ENCODE data around the gene AGBL2.

Gene AGBL2

GRCh38 chr11:47731475-47731874, 16.3 kb upstream of the AGBL2 start:
- TF ChIP-seq TAF1 (IDR thresholded peaks at IDR 0.05; ENCODE audit: borderline replicate concordance, insufficient read depth, low read length), result no peak
- TF ChIP-seq POLR2AphosphoS5 (IDR thresholded peaks at IDR 0.05; ENCODE audit: low read depth, low read length), result no peak
- no peak for TF ChIP-seq SIN3A (IDR thresholded peaks at IDR 0.05; ENCODE audit: borderline replicate concordance, insufficient read depth, low read length)
- no peak for TF ChIP-seq REST (IDR thresholded peaks at IDR 0.05; ENCODE audit: insufficient read depth in 1 of 2, low read depth in 2 of 2, low read length in 2 of 2)
- no peak for TF ChIP-seq FOXP2 (optimal IDR thresholded peaks at IDR 0.05; ENCODE audit: borderline replicate concordance, extremely low read depth, extremely low read length, insufficient read depth)

DNA sequence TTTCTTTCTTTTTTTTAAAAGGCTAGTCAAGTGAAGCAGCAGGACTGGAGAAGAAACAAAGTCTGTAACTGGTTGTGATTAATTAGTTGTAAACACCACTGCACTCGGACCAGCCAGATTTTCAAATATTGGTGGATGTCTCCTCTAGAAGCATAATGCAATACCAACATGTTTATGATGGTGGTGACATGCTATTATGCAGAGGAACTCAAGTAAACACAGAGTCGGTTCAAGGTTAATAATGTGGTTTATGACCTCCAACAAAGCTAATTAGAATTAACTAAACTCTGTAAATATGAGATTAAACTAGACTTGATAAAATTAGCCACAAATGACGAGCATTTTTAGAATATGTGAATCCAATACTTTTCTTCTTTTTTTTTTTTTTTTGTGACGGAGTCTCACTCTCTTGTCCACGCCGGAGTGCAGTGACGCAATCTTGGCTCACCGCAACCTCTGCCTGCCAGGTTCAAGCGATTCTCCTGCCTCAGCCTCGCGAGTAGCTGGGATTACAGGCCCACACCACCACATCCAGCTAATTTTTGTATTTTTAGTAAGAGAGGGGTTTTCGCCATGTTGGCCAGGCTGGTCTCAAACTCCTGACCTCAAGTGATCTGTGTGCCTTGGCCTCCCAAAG, 11.8 kb upstream of the AGBL2 start:
- TF ChIP-seq POLR2AphosphoS5 (IDR thresholded peaks at IDR 0.05; ENCODE audit: low read depth, low read length) (no peak), TAF1 (IDR thresholded peaks at IDR 0.05; ENCODE audit: borderline replicate concordance, insufficient read depth, low read length) (no peak), FOXP2 (optimal IDR thresholded peaks at IDR 0.05; ENCODE audit: borderline replicate concordance, extremely low read depth, extremely low read length, insufficient read depth) (no peak), SIN3A (IDR thresholded peaks at IDR 0.05; ENCODE audit: borderline replicate concordance, insufficient read depth, low read length) (no peak), REST (IDR thresholded peaks at IDR 0.05; ENCODE audit: insufficient read depth in 1 of 2, low read depth in 2 of 2, low read length in 2 of 2) (no peak)

DNA sequence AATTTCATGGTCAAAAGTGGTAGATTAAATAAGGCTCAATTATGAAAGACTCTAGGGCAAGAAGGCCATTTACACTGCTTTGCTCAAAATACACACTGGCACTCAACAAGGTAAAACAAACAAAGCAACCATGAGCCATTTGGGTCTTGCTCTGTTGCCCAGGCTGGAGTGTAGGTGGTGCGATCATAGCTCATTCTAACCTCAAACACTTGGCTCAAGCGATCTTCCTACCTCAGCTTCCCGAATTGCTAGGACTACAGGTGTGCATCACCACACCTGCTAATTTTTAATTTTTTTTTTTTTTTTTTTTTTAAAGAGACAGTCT, 10.9 kb upstream of the AGBL2 start:
- no peak for TF ChIP-seq TAF1 (IDR thresholded peaks at IDR 0.05; ENCODE audit: borderline replicate concordance, insufficient read depth, low read length)

GRCh38 chr11:47725442-47726117, 10.4 kb upstream of the AGBL2 start:
- TF ChIP-seq FOXP2 (optimal IDR thresholded peaks at IDR 0.05; ENCODE audit: borderline replicate concordance, extremely low read depth, extremely low read length, insufficient read depth) (no peak), TAF1 (IDR thresholded peaks at IDR 0.05; ENCODE audit: borderline replicate concordance, insufficient read depth, low read length) (no peak), REST (IDR thresholded peaks at IDR 0.05; ENCODE audit: insufficient read depth in 1 of 2, low read depth in 2 of 2, low read length in 2 of 2) (no peak), POLR2AphosphoS5 (IDR thresholded peaks at IDR 0.05; ENCODE audit: low read depth, low read length) (no peak), SIN3A (IDR thresholded peaks at IDR 0.05; ENCODE audit: borderline replicate concordance, insufficient read depth, low read length) (no peak)

GRCh38 chr11:47724041-47724729, 9.0 kb upstream of the AGBL2 start:
- TF ChIP-seq TAF1 (IDR thresholded peaks at IDR 0.05; ENCODE audit: borderline replicate concordance, insufficient read depth, low read length), result no peak
- TF ChIP-seq FOXP2 (optimal IDR thresholded peaks at IDR 0.05; ENCODE audit: borderline replicate concordance, extremely low read depth, extremely low read length, insufficient read depth), result no peak
- TF ChIP-seq REST (IDR thresholded peaks at IDR 0.05; ENCODE audit: insufficient read depth in 1 of 2, low read depth in 2 of 2, low read length in 2 of 2), result no peak
- TF ChIP-seq SIN3A (IDR thresholded peaks at IDR 0.05; ENCODE audit: borderline replicate concordance, insufficient read depth, low read length), result no peak
- no peak for TF ChIP-seq POLR2AphosphoS5 (IDR thresholded peaks at IDR 0.05; ENCODE audit: low read depth, low read length)

Measured in PFSK-1 (cell line).